Measurements from ENCODE around the gene DMRTB1. TPM values are rescaled to one million over a fixed set of nuclear protein-coding genes. Genes with fewer than 3 reads are reported as not detected.

The DMRTB1 gene
- total RNA-seq, 1 experiment from 2014 or later = not detected

- DNase-seq = no peak
- Mint-ChIP-seq H3K4me3 (ENCODE audit: low read depth, unreplicated experiment) (no peak overlapping the region), H3K9me3 (ENCODE audit: low read depth, unreplicated experiment) (no peaks in the 10 kb centered on the region), H3K27ac (ENCODE audit: unreplicated experiment) (no peak overlapping the region), H3K4me1 (ENCODE audit: low read depth, unreplicated experiment) (no peaks in the 10 kb centered on the region), H3K27me3 (ENCODE audit: unreplicated experiment) (peaks cover 91% of the 10 kb centered on the region), H3K36me3 (ENCODE audit: insufficient read depth, unreplicated experiment) (no peaks in the 10 kb centered on the region)
- TF ChIP-seq CTCF (IDR thresholded peaks at IDR 0.05; ENCODE audit: unreplicated experiment) = no peak
- CTCF ChIA-PET = no interaction called here
- intact Hi-C loops (cut with micrococcal nuclease; ENCODE audit: unreplicated experiment) = no loop called here
- no TSS peak for BruUV-seq (replicated peaks)
These were observed 42.1 kb downstream of the DMRTB1 start for GRCh38 chr1:53501065-53502005.

- H3K4me1 Mint-ChIP-seq (ENCODE audit: low read depth, unreplicated experiment) = no peaks in the 10 kb centered on the region
- no peak overlapping the region for H3K4me3 Mint-ChIP-seq (ENCODE audit: low read depth, unreplicated experiment)
- intact Hi-C loops (cut with micrococcal nuclease; ENCODE audit: unreplicated experiment) = no loop called here
- TF ChIP-seq CTCF (IDR thresholded peaks at IDR 0.05; ENCODE audit: unreplicated experiment) = no peak
- no peaks in the 10 kb centered on the region for H3K36me3 Mint-ChIP-seq (ENCODE audit: insufficient read depth, unreplicated experiment)
- H3K27ac Mint-ChIP-seq (ENCODE audit: unreplicated experiment) = no peak overlapping the region
- no peak for DNase-seq
- BruUV-seq (replicated peaks) = no TSS peak
- no peaks in the 10 kb centered on the region for H3K9me3 Mint-ChIP-seq (ENCODE audit: low read depth, unreplicated experiment)
- peaks cover 89% of the 10 kb centered on the region for H3K27me3 Mint-ChIP-seq (ENCODE audit: unreplicated experiment)
- CTCF ChIA-PET = no interaction called here
These were observed 43.6 kb downstream of the DMRTB1 start for GRCh38 chr1:53502641-53503432.

- no peak for TF ChIP-seq CTCF (IDR thresholded peaks at IDR 0.05; ENCODE audit: unreplicated experiment)
- no peaks in the 10 kb centered on the region for H3K36me3 Mint-ChIP-seq (ENCODE audit: insufficient read depth, unreplicated experiment)
- H3K4me3 Mint-ChIP-seq (ENCODE audit: low read depth, unreplicated experiment) = no peak overlapping the region
- H3K9me3 Mint-ChIP-seq (ENCODE audit: low read depth, unreplicated experiment) = no peaks in the 10 kb centered on the region
- no peak overlapping the region for H3K27ac Mint-ChIP-seq (ENCODE audit: unreplicated experiment)
- CTCF ChIA-PET = no interaction called here
- DNase-seq = no peak
- H3K4me1 Mint-ChIP-seq (ENCODE audit: low read depth, unreplicated experiment) = no peaks in the 10 kb centered on the region
- intact Hi-C loops (cut with micrococcal nuclease; ENCODE audit: unreplicated experiment) = no loop called here
- no TSS peak for BruUV-seq (replicated peaks)
- peaks cover 81% of the 10 kb centered on the region for H3K27me3 Mint-ChIP-seq (ENCODE audit: unreplicated experiment)
These were observed 44.4 kb downstream of the DMRTB1 start for GRCh38 chr1:53503433-53504217.

GRCh38 chr1:53504901-53505300 is 45.7 kb downstream of the DMRTB1 start:
- no peak for TF ChIP-seq CTCF (IDR thresholded peaks at IDR 0.05; ENCODE audit: unreplicated experiment)
- peaks cover 80% of the 10 kb centered on the region for H3K27me3 Mint-ChIP-seq (ENCODE audit: unreplicated experiment)
- H3K4me3 Mint-ChIP-seq (ENCODE audit: low read depth, unreplicated experiment) = no peak overlapping the region
- no peaks in the 10 kb centered on the region for H3K9me3 Mint-ChIP-seq (ENCODE audit: low read depth, unreplicated experiment)
- DNase-seq = no peak
- CTCF ChIA-PET = no interaction called here
- intact Hi-C loops (cut with micrococcal nuclease; ENCODE audit: unreplicated experiment) = no loop called here
- H3K27ac Mint-ChIP-seq (ENCODE audit: unreplicated experiment) = no peak overlapping the region
- no peaks in the 10 kb centered on the region for H3K36me3 Mint-ChIP-seq (ENCODE audit: insufficient read depth, unreplicated experiment)
- BruUV-seq (replicated peaks) = no TSS peak
- H3K4me1 Mint-ChIP-seq (ENCODE audit: low read depth, unreplicated experiment) = no peaks in the 10 kb centered on the region

All from Calu3 (cell line).